Bronchial epithelial cell (primary cell): ENCODE data around the gene ZBTB7B. TPM values are rescaled to one million over a fixed set of nuclear protein-coding genes. Genes with fewer than 3 reads are reported as not detected.
A peak's percentile ranks its signal among the peaks of the same experiment; 100 is the strongest.

Source experiments
- DNase-seq: peaks from one replicate; pipeline ENCODE4 v3.0.0-alpha.2; 2010; ENCODE audit warnings: low read depth
- FAIRE-seq: peaks from 2 replicates; lab custom pipeline; 2011; peaks lifted over from hg19 to GRCh38; lab: Jason Lieb, UNC
- H3K27me3 ChIP-seq: 2 replicates; pipeline ENCODE4 v1.5.1; 2011; ENCODE audit warnings: low read length; ENCODE audit not compliant: control insufficient read depth, insufficient read depth
- H3K36me3 ChIP-seq: 2 replicates; pipeline ENCODE4 v1.5.1; 2011; ENCODE audit warnings: low read length; ENCODE audit not compliant: control insufficient read depth, insufficient read depth
- H3K4me3 ChIP-seq: 2 replicates; pipeline ENCODE4 v1.5.1; 2011; ENCODE audit warnings: mild to moderate bottlenecking, low read depth, low read length, control low read depth
- total RNA-seq: library from RNA; depleted of rRNA; stranded (reverse); fragments of >200 nt; gene quantifications from 2 replicates; pipeline ENCODE4 v1.2.1, GENCODE V29; 2014
- TF ChIP-seq, protein P1 (sequence below): IDR thresholded peaks from 2 replicates; pipeline ENCODE4 v1.5.1; 2011; ENCODE audit warnings: mild to moderate bottlenecking, moderate library complexity, low read length, control low read depth, inconsistent platforms; ENCODE audit not compliant: insufficient read depth, severe bottlenecking

The ZBTB7B gene
- total RNA-seq, 1 donor from 2014 or later = 46.1 TPM

DNA sequence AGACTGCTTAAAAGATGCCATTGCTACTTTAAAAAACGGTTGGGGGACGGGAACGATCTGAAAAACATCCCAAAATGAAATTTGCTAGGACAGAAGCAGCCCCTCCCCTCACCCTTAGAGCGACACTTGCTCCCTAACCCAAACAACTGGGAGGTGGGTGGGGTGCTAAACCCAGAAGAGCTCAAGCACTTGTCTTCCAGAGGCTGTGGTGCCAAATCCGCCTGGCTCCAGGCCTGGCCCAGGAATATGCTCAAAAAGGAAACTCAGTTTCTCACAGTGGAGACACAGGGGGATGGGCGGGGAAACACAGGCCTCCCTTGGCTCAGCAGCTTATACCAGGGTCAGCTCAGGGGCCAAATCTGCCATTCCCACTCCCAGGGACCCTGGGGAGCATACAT, 46.1 kb upstream of the ZBTB7B start:
- peaks cover 2% of the 10 kb centered on the region for H3K36me3 ChIP-seq
- H3K27me3 ChIP-seq = no peaks in the 10 kb centered on the region
- FAIRE-seq (no peak), DNase-seq (no peak)
- TF ChIP-seq, protein P1, sequence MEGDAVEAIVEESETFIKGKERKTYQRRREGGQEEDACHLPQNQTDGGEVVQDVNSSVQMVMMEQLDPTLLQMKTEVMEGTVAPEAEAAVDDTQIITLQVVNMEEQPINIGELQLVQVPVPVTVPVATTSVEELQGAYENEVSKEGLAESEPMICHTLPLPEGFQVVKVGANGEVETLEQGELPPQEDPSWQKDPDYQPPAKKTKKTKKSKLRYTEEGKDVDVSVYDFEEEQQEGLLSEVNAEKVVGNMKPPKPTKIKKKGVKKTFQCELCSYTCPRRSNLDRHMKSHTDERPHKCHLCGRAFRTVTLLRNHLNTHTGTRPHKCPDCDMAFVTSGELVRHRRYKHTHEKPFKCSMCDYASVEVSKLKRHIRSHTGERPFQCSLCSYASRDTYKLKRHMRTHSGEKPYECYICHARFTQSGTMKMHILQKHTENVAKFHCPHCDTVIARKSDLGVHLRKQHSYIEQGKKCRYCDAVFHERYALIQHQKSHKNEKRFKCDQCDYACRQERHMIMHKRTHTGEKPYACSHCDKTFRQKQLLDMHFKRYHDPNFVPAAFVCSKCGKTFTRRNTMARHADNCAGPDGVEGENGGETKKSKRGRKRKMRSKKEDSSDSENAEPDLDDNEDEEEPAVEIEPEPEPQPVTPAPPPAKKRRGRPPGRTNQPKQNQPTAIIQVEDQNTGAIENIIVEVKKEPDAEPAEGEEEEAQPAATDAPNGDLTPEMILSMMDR = no peak
- peak overlapping the region; percentile 49 for H3K4me3 ChIP-seq

DNA sequence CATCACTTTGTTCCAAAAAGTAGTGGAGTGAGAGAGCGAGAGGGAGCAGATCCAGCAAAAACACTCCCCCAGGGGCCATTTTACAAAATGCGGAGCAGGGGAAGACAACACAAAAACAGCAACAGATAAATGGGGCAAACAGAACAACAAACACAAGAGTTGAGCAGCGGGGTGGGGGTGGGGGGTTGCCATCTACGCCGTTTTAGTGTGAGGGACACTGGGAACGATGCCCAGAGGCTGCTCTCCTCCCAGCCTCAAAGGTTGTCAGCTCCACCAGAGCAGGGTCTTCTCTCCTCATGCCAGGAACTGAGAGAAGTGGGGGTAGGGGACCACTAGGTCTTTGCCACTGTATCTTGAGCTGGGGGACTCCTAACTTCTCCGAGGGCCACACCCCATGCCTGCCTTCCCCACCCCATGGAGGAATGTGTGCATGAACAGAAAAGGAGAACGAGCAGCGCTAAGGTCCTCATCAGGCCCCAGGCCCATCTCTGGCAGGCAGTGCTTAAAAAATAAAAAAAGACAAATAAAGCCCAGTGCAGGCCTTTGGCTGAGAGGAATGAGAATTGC, 45.4 kb upstream of the ZBTB7B start:
- no peak for DNase-seq
- TF ChIP-seq, protein P1 = no peak
- no peak for FAIRE-seq
- H3K27me3 ChIP-seq = no peaks in the 10 kb centered on the region
- no peak overlapping the region for H3K4me3 ChIP-seq
- H3K36me3 ChIP-seq = peaks cover 2% of the 10 kb centered on the region

DNA sequence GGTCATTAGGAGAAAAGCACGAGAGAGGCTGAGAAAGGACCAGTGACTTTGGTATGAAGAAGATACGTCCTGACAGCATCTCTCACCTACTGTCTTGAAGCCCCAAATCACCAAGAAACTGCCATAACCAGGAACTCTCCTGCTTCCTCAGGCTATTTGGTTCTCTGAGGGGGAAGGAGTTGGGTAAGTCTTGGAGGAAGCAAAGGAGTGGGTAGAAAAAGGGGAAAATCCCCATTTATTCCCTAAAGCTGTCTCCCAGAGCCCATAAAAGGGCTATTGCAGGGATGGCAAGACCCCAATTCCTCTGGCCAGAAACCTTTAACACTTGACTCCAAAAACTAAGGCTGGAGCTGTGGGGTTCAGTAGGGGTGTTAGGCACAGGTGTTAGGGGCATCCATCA, 44.6 kb upstream of the ZBTB7B start:
- FAIRE-seq = no peak
- no peaks in the 10 kb centered on the region for H3K27me3 ChIP-seq

DNA sequence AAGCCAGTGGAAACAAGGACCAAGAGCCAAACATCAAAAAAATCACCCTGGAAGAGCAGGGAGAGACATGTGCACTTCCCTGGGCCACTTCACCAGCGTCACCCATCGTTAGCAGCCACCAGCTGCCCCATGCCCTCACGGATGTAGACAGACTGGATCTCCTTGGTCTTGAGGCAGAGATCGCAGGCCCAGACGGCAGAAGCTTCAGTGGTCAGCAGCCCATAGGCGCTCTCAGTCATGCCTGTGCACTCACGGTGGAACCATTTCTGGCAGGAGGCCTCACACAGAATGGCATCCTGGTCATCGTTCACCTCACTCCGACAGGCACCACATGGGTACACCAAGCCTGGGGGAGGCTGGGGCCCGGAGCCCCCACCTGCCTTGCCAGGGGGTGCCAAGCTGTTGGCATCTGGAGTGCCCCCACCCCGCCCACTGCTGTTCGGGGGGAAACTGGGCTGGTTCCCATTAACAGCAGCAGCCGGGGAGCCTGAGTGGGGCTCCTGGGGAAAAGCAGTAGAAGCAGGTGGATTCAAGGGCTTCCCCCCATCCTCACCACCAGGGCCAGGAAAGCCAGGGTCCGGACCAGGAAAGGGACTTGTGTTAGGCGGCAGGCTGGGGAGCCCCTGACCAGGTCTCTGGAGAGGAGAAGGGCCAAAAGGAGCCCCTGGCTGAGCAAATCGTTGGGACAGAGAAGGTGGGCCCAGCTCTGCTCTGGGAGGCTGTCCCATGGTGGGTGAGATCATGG, 43.7 kb upstream of the ZBTB7B start:
- TF ChIP-seq, protein P1 = no peak
- H3K36me3 ChIP-seq = peaks cover 4% of the 10 kb centered on the region
- no peak overlapping the region for H3K4me3 ChIP-seq
- no peaks in the 10 kb centered on the region for H3K27me3 ChIP-seq
- DNase-seq (no peak), FAIRE-seq (no peak)

More for the DNA sequence above, 44.6 kb upstream of the ZBTB7B start:
- peaks cover 4% of the 10 kb centered on the region for H3K36me3 ChIP-seq
- TF ChIP-seq, protein P1 = no peak
- H3K4me3 ChIP-seq = no peak overlapping the region
- DNase-seq = no peak

DNA sequence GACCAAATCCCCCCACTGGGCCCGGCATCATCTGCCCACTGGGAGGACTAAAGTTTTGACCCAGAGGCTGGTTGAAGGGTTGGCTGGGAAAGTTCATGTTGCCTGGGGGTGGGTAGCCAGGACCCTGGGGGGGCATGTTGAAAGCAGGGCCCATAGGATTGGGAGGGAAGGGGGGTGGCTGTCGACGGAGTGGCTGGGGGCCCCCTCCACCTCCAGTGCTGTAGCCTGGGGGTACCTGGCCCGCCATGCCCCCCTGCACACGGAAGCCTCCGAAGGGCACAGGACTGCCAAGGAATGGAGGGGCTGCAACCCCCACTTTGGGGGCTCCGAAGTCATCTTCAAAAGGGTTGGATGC, 43.2 kb upstream of the ZBTB7B start:
- no peak for DNase-seq
- H3K27me3 ChIP-seq = no peaks in the 10 kb centered on the region
- peaks cover 5% of the 10 kb centered on the region for H3K36me3 ChIP-seq
- FAIRE-seq = no peak
- TF ChIP-seq, protein P1 = no peak
- H3K4me3 ChIP-seq = no peak overlapping the region
